ENCODE measurements around the gene LUZP1.

DNA sequence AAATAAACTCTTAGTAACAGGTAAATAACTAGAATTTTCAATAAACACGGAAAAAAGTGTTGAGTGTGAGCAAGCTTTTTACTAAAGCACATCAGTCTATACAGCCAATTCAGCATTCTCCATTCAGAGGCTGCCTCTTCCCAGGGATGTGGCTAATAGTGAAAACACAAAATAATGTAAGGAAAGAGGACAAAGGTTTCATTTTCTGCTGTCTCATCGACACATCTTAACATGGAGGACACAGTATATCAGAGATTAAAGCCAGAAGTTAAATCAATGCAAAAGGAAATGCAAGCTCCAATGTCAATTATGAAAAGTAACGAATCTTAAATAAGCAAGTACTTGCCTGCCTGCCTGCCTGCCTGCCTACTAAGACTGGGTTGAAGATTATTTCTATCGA is 43.2 kb downstream of the LUZP1 start:
- no peak for TF ChIP-seq POLR2A (IDR thresholded peaks at IDR 0.05)
- TF ChIP-seq, protein P1, sequence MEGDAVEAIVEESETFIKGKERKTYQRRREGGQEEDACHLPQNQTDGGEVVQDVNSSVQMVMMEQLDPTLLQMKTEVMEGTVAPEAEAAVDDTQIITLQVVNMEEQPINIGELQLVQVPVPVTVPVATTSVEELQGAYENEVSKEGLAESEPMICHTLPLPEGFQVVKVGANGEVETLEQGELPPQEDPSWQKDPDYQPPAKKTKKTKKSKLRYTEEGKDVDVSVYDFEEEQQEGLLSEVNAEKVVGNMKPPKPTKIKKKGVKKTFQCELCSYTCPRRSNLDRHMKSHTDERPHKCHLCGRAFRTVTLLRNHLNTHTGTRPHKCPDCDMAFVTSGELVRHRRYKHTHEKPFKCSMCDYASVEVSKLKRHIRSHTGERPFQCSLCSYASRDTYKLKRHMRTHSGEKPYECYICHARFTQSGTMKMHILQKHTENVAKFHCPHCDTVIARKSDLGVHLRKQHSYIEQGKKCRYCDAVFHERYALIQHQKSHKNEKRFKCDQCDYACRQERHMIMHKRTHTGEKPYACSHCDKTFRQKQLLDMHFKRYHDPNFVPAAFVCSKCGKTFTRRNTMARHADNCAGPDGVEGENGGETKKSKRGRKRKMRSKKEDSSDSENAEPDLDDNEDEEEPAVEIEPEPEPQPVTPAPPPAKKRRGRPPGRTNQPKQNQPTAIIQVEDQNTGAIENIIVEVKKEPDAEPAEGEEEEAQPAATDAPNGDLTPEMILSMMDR (IDR thresholded peaks at IDR 0.05) = no peak

Measured in ovary (tissue), 3 donors.